Fibroblast of the conjunctiva (primary cell): ENCODE data around the gene CNPPD1.

Experiments
- DNase-seq: peaks from one replicate; pipeline ENCODE4 v3.0.0-alpha.2; 2010; ENCODE audit warnings: low read depth

Gene CNPPD1

DNA sequence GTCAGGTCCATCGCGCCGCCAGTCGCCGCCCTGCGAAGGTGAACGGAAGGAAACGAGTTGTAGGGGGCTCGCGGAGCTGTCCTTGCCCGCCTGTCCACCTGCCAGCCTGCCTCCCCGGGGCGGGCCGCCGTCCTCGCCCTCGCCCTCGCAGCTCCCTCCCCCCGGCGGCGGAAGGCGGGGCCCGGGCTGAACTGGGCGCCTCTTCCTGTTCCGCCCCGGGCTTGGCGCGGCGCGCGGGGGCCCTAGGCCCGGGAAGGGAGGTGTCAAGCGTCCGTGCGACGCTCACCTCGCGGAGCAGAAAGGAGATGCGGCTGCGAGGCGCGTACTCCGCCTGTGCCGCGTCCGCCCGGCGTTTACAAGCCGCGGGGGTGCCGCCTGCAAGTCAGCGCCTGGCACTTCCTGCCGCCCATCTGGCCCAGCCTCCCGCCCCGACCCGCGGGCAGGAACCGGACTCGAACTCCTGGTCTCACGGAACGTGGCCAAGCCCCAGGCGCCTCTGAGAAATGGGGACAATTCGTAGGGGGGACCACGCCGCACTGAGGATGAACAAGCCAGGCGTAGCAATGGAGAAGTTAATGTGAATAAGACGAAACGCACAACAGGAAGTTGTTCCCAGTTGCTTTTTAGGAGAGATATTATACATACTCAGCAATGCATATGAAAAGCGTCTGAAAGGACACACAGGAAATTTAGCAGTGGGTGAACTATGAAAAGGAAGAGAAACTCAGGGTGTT lies at the start of gene CNPPD1:
Gene CNPPD1, minus strand, starts transcription at position 108 of the 734 bp plus-strand sequence. Its CDS starts 97 bp downstream, at position 11.
- DNase-seq: peak; percentile 59

DNA sequence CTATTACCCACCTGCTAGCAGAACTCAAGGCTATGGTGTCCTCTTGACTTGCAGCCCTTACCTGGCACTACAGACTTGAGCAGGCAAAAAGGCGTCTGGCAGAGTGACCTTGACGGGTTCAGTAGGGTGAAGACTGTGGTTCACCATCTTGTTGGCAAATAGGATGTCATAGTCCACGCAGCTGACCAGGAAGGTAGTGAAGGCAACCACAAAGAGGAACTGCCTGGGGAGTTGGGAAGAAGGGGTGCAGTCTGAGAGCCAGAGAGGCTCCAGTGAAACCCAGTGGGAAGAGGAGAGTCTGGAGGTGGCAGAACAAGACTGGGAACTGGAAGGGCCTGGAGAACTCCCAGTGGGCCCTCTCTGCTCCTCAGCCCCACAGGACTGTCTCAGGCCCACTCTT lies 48.6 kb upstream of the CNPPD1 start:
- no peak for DNase-seq

DNA sequence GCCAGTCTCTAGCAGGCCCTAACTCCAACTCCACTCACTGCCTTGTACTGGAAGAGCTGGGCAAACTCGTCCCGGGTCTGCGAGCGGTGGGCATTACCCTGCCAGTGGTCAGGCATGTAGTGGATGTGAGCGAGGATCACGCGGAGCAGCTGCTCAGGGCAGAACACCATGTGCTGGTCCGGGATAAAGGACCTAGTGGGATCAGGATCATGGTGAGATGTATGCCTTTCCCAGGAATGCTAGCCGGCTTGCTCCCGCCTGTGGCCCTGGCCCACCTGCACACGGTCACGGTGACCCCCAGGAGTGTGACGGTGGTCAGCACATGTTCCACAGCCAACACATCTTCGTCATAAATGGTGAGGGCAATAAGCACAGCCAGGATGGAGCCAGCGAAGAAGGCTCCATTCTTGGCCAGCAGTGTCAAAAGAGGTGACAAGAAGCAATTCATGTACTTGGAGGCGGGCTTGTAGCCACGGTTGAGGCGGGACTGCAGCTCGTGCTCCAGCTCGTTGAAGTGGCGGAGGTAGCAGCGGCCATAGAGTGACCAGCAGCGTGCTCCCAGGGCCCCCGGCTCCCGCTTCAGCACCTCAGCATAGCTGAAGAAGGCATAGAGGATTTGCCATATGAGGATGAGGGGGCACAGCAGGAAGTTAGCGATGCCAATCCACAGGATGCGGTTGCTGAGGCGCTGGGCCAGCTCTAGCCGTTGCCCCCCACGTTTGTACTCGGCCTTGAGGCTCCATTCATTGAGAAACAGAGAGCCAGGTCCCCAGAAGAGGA lies 47.3 kb upstream of the CNPPD1 start:
- no peak for DNase-seq

DNA sequence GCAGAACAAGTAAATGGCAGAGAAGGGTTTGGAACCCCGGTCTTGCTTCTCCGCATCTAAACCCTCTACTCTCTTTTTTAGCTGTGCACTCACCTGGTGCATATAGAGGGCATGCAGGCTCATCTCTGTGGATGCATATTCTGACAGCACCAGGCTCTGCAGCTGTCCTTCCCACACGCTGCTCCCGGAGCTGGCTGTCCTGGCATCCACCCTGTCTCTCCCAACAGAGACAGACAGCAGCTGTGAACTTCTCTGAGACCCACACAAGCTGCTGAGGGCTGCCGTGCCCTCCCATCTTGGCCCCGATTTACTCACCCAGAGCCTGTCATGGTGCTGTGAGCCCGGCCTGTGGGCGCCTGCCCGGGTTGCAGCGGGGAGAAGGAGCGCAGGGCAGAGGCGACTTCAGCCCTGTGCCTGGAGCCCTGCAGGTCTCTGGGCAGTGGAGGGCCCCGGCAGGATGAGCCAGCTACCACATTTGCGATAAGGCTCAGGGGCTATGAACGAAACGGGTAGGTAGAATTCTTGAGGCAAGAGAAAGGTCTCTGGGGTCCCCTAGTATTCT lies 45.3 kb upstream of the CNPPD1 start:
- no peak for DNase-seq

DNA sequence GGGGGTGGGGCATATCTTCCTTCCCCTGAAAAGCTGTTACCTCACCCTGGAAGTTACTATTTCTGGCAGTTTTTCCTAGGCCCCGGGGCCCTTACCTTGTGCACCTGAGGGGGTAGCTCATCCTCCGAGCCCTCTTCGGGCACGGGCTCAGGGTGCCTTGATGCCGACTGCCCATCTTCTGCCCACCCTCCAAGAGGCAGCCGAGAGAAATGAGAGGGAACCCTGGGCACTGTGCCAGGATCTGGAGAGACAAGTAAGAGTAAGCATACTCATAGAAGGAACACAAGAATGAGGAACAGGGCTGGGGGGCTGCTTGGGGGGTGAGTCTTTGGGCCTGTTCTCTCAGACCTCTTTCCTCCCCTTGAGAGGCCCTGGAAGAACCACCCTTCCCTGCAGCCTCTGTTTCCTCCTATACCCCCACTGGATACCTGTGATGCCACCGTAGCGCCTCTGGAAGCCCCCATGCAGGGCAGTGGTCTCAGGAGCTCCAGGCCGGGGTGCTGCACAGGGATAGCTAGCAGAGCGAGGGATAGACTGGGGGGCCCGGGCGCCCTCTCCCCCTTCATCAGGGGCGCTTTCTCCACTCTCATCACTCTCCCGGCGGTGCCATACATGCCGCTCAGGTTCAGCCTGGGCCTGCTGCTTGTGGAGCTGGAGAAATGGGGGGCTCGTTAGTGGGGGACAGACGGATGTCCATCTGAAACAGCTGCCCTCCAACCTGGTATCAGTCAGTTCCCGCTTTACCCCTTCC lies 44.1 kb upstream of the CNPPD1 start:
- no peak for DNase-seq

DNA sequence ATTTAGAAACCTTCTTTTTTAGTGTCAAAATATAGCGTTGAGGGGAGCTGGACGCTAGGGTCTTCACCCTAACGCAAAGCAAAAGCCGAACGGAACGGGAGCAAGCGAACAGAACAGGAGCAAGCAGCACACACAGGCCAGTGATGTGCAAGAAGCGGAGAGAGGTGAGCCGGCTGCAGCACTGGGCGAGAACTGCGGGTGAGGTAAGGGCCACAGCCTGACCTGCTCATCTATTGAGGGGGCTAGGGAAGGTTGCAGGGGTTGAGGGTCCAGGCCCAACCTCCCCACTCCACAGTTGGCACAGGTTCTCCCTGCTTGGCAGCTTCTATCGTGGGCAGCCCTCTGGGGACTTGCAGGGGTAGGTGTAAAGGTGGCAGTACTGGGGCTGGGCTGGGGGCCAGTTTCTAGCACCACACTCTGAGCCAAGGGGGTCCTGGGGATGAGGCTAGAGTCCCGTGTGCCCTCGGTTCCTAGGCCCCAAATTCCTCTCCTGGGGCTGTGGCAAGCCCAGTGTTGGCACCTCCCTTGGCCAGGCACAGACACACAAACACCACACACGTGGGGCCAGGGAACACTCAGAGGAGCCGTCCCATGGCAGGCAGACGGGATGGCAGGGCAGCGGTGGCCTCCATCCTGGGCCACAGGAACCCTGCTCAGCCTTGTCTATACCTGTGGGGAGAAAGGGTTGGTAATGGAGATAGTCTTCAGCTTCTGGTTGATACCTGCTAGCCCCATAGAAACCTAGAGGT lies 43.2 kb upstream of the CNPPD1 start:
- no peak for DNase-seq

DNA sequence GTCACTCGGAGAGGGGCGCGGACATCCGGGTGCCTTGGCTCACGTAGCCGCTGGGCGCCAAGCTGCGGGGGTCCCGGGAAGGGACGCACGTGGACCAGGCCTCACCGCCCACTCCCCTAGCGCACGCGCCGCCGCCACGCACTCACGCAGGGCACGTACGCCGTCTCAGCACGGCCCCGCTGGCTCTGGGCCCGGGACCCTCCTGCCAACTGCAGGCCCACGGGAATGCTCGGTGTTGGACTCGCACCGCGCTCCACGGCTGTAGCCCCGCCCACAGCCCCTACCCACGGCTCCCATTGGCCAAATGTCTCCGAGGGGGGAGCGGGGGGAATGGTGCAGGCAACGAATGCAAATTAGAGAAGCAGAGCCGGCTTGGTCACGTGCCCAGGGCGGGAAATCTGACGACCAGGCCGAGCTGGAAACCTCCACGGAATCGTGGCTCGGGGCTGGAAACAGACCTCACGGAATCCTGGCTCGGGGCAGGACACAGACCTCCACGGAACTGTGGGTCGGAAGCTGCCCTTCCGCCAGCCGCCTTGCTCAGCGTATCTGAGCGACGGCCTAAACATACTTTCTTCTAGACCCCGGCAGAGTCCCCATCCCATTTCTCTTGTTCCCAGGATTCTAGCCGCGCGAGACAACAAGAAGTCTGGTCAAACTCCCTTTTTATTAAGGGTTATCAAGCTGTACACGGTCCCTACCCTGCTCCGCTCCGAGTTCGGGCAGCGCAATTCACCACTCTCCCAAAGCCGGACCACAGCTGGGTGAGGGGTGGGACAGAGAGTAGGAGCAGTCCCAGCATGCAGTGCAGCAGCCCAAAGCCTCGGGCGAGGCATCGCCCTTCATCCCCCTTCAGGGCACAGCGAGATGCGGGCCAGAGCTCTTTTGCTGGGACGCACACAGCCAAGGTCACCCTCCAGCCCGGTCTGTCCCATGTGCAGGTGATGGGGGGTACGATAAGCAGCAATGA lies 42.3 kb upstream of the CNPPD1 start, which contains the start of gene ABCB6:
Gene ABCB6, minus strand, starts transcription at position 227 of the 970 bp plus-strand sequence. CDS start 285 bp downstream, outside the sequence.
- DNase-seq: peak; percentile 93

DNA sequence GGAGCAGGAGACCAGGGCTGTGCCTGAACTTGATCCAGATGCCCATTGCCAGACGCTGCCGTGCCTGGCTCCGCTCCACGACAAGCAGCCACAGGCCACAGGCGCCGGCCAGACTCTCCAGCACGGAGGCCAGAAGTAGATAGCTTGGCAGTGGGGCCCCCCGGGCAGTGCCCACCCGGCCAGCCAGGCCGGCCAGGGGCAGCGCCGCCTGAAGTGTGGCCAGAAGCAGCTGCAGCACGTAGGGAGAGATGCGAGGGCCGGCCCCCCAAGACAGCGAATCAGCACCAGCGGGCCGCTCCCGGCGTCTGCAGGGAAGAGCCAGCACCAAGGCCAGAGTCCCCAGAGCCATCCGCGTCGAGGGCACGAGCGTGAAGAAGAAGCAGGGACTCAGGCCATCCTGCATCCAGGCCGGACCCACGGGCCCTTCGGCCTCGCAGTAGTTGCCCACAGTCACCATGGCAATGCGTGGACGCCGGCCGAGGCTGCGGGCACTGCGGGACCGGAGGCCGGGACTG lies 41.5 kb upstream of the CNPPD1 start:
- no peak for DNase-seq

DNA sequence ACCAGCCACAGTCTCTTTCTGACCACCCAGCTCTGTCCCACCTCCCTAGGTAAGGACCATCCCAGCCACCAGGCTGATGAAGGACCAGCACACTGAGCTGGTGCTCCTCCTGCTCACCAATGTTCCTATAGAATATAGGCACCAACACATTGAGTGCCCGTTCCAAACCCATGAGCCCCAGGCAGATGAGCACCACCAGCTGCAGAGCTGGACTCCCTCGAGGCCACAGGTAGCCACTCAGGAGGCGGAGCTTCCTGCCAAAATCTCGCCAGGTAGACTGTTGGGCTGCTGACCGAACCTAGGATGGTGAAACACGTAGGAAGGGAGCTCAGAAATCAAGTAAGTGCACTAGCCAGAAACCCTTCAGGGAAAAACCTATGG lies 39.8 kb upstream of the CNPPD1 start:
- DNase-seq: no peak

DNA sequence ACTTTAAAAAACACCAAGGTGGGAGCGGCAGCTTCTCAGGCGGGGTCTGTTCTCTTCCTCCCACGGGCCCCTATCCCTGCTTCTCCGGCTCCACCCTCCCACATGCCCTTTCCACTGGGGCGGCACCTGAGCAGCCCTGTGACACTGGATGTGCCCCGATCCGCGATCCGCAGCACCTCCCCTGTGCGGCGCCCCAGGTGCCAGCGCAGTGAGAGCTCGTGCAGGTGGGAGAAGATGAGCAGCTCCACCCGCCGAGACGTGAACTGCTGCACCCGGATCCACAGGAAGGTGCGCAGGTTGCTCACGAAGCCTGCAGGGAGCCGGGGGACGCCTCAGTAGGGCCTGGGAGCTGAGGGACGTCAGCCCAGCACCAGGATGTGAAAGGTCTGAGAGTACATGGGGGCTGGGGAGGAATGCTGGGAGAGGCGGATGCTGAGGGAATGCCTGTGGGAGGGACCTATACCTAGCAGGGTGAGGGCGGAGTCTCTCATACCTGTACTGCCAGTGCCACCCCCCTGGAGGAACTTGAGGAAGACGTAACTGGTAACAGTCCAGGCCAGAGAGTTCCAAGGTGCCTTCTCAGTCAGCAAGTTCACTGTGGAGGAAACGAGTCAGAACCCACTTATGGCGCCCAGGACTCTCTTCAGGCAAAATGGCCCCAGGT lies 39.3 kb upstream of the CNPPD1 start:
- DNase-seq: no peak

DNA sequence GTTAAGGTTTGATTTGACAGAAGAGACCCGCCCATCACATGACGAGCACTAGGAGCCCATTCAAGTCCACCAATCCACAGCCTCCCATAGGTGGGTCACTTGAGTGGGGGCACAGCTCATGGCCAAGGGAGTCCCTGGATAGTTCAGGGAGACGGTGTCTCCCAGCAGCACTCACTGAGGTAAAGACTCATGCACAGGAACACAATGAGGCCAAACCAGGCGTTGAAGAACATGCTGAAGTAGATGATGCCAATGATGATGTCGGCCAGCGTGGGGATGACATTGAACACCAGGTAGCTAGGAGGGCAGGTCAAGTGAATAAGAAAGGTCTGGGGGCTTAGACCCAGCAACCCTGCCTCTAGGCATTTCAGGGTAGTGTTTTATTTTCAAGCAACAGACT lies 38.1 kb upstream of the CNPPD1 start:
- DNase-seq: no peak

DNA sequence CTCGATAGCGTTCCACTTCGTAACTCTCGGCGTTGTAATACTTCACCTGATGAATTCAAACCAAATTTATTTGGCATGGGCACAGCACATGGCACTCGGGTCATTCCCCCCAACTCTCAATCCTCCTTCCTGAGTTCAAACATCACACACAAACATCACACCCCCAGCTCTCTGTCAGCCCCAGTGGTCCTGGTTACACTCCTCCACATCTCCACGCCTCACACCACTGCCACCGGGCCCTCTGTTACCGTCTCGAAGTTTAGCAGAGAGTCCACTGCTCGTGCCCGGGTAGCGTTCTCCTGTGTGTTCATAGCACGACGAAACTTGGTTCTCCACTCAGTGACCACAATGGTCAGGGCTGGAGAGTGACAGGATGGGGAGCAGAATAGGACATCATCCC lies 37.4 kb upstream of the CNPPD1 start:
- no peak for DNase-seq

DNA sequence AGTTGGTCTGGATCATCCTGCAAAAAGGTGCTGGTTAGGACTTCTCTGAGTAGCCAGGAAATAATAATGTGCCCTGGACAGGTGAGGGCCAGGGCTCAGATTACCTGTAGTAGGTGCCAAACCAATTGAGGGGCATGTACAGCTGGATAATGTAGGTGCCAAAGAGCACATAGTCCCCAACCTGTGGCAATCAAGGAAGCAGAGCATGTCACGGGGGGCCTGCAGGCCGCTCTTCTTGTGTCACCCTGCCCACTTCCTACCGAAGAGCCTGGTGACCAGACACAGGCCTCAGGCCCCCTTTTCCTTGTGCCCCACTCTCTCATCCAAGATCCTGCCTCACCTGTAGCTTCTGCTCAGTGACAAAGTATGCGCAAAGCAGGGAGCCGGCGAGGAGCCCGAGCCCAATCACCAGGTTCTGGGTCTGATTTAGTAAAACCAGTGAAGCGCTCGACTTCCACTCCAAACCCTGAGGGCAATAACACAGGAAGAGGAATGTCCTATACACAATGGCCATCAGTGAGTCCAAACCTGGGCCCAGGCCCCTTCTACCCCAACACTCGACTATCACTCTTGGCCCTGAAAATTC lies 36.9 kb upstream of the CNPPD1 start:
- no peak for DNase-seq

DNA sequence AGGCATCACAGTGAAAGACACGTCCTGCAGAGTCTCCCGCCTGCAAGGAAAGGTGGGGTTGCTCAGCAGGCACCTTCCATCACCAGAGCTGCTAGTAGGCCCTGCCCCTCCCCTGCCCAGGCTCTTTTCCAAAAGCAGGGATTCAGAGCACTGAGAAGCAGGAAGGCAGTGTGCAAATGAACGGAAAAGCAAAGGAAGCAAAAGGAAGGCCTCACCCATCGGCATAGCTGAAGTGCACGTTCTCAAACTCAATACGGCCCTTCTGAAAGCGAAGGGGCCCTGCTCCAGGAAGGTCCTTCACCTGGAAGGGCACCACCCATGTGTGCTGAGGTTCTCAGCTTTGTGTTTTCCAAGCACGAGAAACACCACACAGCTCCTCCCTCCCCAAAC lies 36.3 kb upstream of the CNPPD1 start:
- no peak for DNase-seq

DNA sequence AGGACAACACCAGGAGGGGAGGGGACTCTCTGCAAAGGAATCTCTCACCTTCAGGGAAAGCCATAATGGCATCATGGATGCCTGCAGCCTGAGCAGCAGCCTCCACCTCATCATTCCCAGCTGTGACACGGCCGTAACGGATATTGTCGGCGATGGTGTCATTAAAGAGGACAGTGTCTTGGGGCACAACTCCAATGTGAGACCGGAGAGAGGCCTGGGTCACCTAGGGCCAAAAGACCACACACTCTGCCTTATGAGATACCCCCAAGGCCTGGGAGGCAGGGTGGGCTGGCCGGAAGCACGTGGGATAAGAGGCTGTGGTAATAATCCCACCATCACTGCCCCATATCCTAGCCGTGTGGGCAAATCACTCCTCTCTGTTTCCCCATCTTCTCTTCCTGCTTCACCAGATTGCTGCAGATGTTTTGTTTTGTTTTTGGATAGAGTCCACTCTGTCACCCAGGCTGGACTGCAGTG lies 34.2 kb upstream of the CNPPD1 start:
- no peak for DNase-seq

DNA sequence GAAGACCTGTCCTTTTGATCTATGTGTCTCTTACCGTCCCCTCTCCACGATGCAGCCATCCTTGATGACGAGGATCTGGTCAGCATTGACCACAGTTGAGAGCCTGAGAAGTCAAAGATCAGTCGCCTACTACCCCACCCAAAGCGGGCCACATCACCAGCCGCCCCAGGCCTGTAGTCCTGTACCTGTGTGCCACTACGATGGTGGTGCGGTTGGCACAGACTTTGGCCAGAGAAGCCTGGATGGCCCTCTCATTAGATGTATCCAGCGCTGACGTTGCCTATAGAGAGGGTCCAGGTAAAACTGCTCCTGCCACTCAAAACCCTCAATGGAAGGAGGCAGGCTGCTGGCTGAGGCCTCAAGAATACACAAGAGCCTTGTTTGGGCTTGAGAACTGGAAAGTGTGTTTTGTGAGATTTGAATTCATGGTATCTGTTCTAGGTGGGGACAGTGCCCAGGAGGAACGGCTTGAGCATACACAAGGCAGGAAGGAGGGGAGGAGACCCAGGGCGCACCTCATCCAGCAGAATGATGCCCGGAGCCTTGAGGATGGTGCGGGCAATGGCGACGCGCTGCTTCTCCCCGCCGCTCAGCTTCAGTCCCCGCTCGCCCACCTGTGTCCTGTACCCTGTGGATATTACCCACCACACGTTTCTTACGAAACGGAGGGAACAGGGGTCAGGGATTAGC lies 33.6 kb upstream of the CNPPD1 start:
- DNase-seq: no peak

DNA sequence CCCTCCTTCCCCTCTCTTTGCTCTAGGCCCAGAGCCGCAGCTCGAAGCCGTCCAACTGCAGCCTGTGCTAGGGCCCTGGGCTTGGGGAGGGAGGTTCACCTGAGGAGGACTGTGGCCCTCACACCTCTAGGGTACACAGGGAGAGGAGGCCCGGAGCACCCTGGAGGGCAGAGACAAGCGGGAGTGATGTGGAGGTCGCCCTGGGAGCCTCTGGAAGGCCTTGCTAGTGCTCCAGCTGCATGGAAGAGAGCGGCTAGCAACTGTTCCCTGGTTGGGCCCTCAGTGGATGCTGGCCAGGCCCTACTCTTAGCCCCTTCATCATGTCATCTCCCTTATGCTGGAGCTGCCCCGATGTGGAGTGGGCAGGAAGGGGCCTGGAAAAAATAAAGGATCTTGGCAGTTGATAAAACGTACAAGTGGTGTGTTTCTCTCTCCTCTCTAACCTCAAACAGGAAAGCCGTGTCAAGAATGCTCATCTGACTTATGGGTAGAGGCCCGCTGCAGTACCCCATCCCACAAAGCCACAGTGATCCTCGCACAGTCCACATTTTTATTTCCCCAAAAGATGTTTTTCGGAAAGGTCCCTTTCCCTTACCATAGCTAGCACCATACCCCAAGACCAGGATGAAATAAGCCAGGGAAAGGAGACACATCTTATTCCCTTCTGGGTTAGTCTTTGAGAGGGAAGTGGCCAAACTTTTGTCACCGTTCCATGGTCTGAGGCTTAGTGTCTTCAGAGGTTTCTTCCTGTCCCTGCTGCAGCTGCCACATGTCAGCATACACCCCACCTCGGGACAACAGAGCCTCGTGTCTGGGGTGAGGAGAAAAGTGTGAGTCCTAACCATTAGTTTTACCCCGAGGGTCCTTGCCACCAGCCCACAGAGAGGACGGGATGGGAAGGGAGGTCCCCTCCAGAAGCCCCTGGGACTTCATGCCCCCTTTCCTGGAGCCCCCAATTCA lies 32.8 kb upstream of the CNPPD1 start:
- DNase-seq: no peak
